Glutamatergic neuron (in vitro differentiated cells): Measurements from ENCODE around the gene HAUS3. TPM values are rescaled to one million over a fixed set of nuclear protein-coding genes. Genes with fewer than 3 reads are reported as not detected.

Experiments used
- DNase-seq: peaks from one replicate; pipeline ENCODE4 v3.0.0; 2022
- H3K27ac Mint-ChIP-seq: one replicate; pipeline ENCODE4 v1.8.0; 2020; ENCODE audit warnings: mild to moderate bottlenecking, mixed read lengths, inconsistent platforms; ENCODE audit not compliant: unreplicated experiment
- H3K27me3 Mint-ChIP-seq: one replicate; pipeline ENCODE4 v1.8.0; 2020; ENCODE audit warnings: mild to moderate bottlenecking, moderate library complexity, mixed read lengths, inconsistent platforms; ENCODE audit not compliant: unreplicated experiment
- H3K36me3 Mint-ChIP-seq: one replicate; pipeline ENCODE4 v1.8.0; 2020; ENCODE audit warnings: mild to moderate bottlenecking, mixed read lengths, inconsistent platforms; ENCODE audit not compliant: unreplicated experiment
- H3K4me1 Mint-ChIP-seq: one replicate; pipeline ENCODE4 v1.8.0; 2020; ENCODE audit warnings: mild to moderate bottlenecking, low read depth, mixed read lengths, inconsistent platforms; ENCODE audit not compliant: unreplicated experiment
- H3K4me3 Mint-ChIP-seq: one replicate; pipeline ENCODE4 v1.8.0; 2020; ENCODE audit warnings: mild to moderate bottlenecking, mixed read lengths, inconsistent platforms; ENCODE audit not compliant: unreplicated experiment
- H3K9me3 Mint-ChIP-seq: one replicate; pipeline ENCODE4 v1.8.0; 2020; ENCODE audit warnings: mild to moderate bottlenecking, moderate library complexity, mixed read lengths, inconsistent platforms; ENCODE audit not compliant: unreplicated experiment
- CTCF ChIP-seq: fragments of 200-600 bp; sonication (generic); IDR thresholded peaks from one replicate; pipeline ENCODE4 v1.5.0; 2021; ENCODE audit not compliant: partially characterized antibody, unreplicated experiment
- total RNA-seq: library from RNA; stranded (reverse); fragmentation: NEBNext Ultra II Directional; extraction: Animal tissue kit (Norgen Biotek cat#: 25700); gene quantifications from one replicate; pipeline ENCODE4 v1.2.1, GENCODE V29; 2021; ENCODE audit not compliant: unreplicated experiment

The HAUS3 gene
- total RNA-seq, 1 donor from 2014 or later: 15.6 TPM

GRCh38 chr4:2281575-2282343, 39.8 kb upstream of the HAUS3 start:
- Mint-ChIP-seq H3K4me1 (peaks cover 9% of the 10 kb centered on the region), H3K27ac (no peak overlapping the region), H3K9me3 (peaks cover 4% of the 10 kb centered on the region), H3K36me3 (no peaks in the 10 kb centered on the region), H3K27me3 (peaks cover 2% of the 10 kb centered on the region), H3K4me3 (no peak overlapping the region)
- DNase-seq: peak; percentile 7
- TF ChIP-seq CTCF: no peak

GRCh38 chr4:2280531-2281300, 38.8 kb upstream of the HAUS3 start:
- no peaks in the 10 kb centered on the region for H3K36me3 Mint-ChIP-seq

GRCh38 chr4:2277956-2278355, 36.0 kb upstream of the HAUS3 start:
- Mint-ChIP-seq H3K9me3 (peaks cover 2% of the 10 kb centered on the region), H3K36me3 (no peaks in the 10 kb centered on the region), H3K27me3 (no peaks in the 10 kb centered on the region), H3K4me3 (no peak overlapping the region), H3K27ac (no peak overlapping the region), H3K4me1 (no peaks in the 10 kb centered on the region)
- no peak for TF ChIP-seq CTCF
- DNase-seq: no peak

More at GRCh38 chr4:2280531-2281300, 38.8 kb upstream of the HAUS3 start:
- peaks cover 4% of the 10 kb centered on the region for H3K9me3 Mint-ChIP-seq
- TF ChIP-seq CTCF: no peak
- peaks cover 2% of the 10 kb centered on the region for H3K27me3 Mint-ChIP-seq
- H3K4me1 Mint-ChIP-seq: peaks cover 2% of the 10 kb centered on the region
- no peak overlapping the region for H3K4me3 Mint-ChIP-seq
- DNase-seq: peak; percentile 9
- no peak overlapping the region for H3K27ac Mint-ChIP-seq

GRCh38 chr4:2276581-2277325, 34.8 kb upstream of the HAUS3 start:
- Mint-ChIP-seq H3K27me3 (no peaks in the 10 kb centered on the region), H3K4me1 (no peaks in the 10 kb centered on the region), H3K9me3 (peaks cover 2% of the 10 kb centered on the region), H3K27ac (no peak overlapping the region), H3K4me3 (no peak overlapping the region), H3K36me3 (no peaks in the 10 kb centered on the region)
- TF ChIP-seq CTCF: no peak
- DNase-seq: peak; percentile 6
